NCI-H510A treated with DMSO at 0.1 percent for 48 hours (cell line): ENCODE data around the gene CYP4F8.
"Not testable (repeated sequence)": the region's sequence is repeated elsewhere in the genome, so short reads cannot be mapped to it uniquely, and the experiment has no call there.

Experiments used
- DNase-seq: peaks from one replicate; lab custom pipeline; 2025; lab: John Stamatoyannopoulos, UW

Gene CYP4F8

GRCh38 chr19:15614507-15615379 is at the start of gene CYP4F8:
Gene CYP4F8 (plus strand): TSS chr19:15615218. CDS start chr19:15615617, 399 bp downstream.
- DNase-seq, result no peak

- no peak for DNase-seq
Observed at GRCh38 chr19:15570420-15570819, 44.6 kb upstream of the CYP4F8 start.

GRCh38 chr19:15575406-15575805 is 39.6 kb upstream of the CYP4F8 start:
- no peak for DNase-seq

- no peak for DNase-seq
Observed at GRCh38 chr19:15576526-15577156, 38.4 kb upstream of the CYP4F8 start.

- DNase-seq, result no peak
Observed at GRCh38 chr19:15577184-15577771, 37.7 kb upstream of the CYP4F8 start.

GRCh38 chr19:15583346-15583745 is 31.7 kb upstream of the CYP4F8 start:
- no peak for DNase-seq

- DNase-seq, result no peak
Observed at GRCh38 chr19:15584095-15584494, 30.9 kb upstream of the CYP4F8 start.

- DNase-seq, result peak; percentile 49
Observed at GRCh38 chr19:15584541-15585115, 30.4 kb upstream of the CYP4F8 start.

- DNase-seq, result no peak
Observed at GRCh38 chr19:15587663-15588062, 27.4 kb upstream of the CYP4F8 start.

GRCh38 chr19:15588265-15588664 is 26.8 kb upstream of the CYP4F8 start:
- DNase-seq, result no peak

- no peak for DNase-seq
Observed at GRCh38 chr19:15589760-15590451, 25.1 kb upstream of the CYP4F8 start.

- DNase-seq, result no peak
Observed at GRCh38 chr19:15591796-15592195, 23.2 kb upstream of the CYP4F8 start.

GRCh38 chr19:15592506-15592905 is 22.5 kb upstream of the CYP4F8 start:
- not testable (repeated sequence) for DNase-seq

- not testable (repeated sequence) for DNase-seq
Observed at GRCh38 chr19:15593766-15594165, 21.3 kb upstream of the CYP4F8 start.

GRCh38 chr19:15595069-15595468 is 19.9 kb upstream of the CYP4F8 start:
- DNase-seq, result no peak

- not testable (repeated sequence) for DNase-seq
Observed at GRCh38 chr19:15607978-15608925, 6.8 kb upstream of the CYP4F8 start.

GRCh38 chr19:15609261-15609660 is 5.8 kb upstream of the CYP4F8 start:
- DNase-seq, result no peak

GRCh38 chr19:15612342-15612741 is 2.7 kb upstream of the CYP4F8 start:
- DNase-seq, result no peak

GRCh38 chr19:15613338-15613737 is 1.7 kb upstream of the CYP4F8 start:
- DNase-seq, result no peak

GRCh38 chr19:15615526-15615925 is 508 bp downstream of the CYP4F8 start:
- DNase-seq, result no peak

GRCh38 chr19:15616183-15616582 is 1.2 kb downstream of the CYP4F8 start:
- no peak for DNase-seq
